WTC11 (cell line): Measurements from ENCODE around the gene PYY. TPM values are rescaled to one million over a fixed set of nuclear protein-coding genes. Genes with fewer than 3 reads are reported as not detected.
"Not testable (repeated sequence)": the region's sequence is repeated elsewhere in the genome, so short reads cannot be mapped to it uniquely, and the experiment has no call there.

Source experiments
- ATAC-seq: fragments of 200-7000 bp; cut with Tn5 transposase; 2 replicates; pipeline ENCODE4 v1.10.0; 2021; ENCODE audit warnings: mild to moderate bottlenecking, moderate library complexity
- CTCF ChIA-PET: fragments of 300-600 bp; sonication (Branson Sonifier 250); formaldehyde crosslinking; loops from one replicate; lab custom pipeline; 2021; ENCODE audit warnings: antibody characterized with exemption; lab: Charles Lee
- POLR2A ChIA-PET: fragments of 350-600 bp; sonication (Branson Sonifier 250); formaldehyde crosslinking; loops from one replicate; lab custom pipeline; 2021; ENCODE audit warnings: antibody characterized with exemption; lab: Charles Lee
- DNase-seq: peaks from one replicate; pipeline ENCODE4 v3.0.0; 2021; ENCODE audit warnings: low spot score
- H3K27ac Mint-ChIP-seq: 2 replicates; pipeline ENCODE4 v1.8.0; 2021; ENCODE audit warnings: mixed read lengths
- H3K27me3 Mint-ChIP-seq: 2 replicates; pipeline ENCODE4 v1.8.0; 2021; ENCODE audit warnings: low read depth, mild to moderate bottlenecking, moderate library complexity, mixed read lengths
- H3K36me3 Mint-ChIP-seq: 2 replicates; pipeline ENCODE4 v1.8.0; 2021; ENCODE audit warnings: mixed read lengths
- H3K4me1 Mint-ChIP-seq: 2 replicates; pipeline ENCODE4 v1.8.0; 2022; ENCODE audit warnings: mixed read lengths
- H3K4me3 Mint-ChIP-seq: 2 replicates; pipeline ENCODE4 v1.8.0; 2021; ENCODE audit warnings: mild to moderate bottlenecking, moderate library complexity, mixed read lengths
- H3K9me3 Mint-ChIP-seq: 2 replicates; pipeline ENCODE4 v1.8.0; 2021; ENCODE audit warnings: mixed read lengths
- CTCF ChIP-seq: fragments of 200-600 bp; IDR thresholded peaks from 2 replicates; pipeline ENCODE4 v1.8.0; 2022; ENCODE audit warnings: antibody characterized with exemption
- E2F1 ChIP-seq: sonication (generic); formaldehyde crosslinking; IDR thresholded peaks from 2 replicates; pipeline ENCODE4 v1.8.0; 2022; ENCODE audit warnings: mild to moderate bottlenecking, missing genetic modification reagents
- NFE2L1 ChIP-seq: sonication (generic); formaldehyde crosslinking; IDR thresholded peaks from 2 replicates; pipeline ENCODE4 v1.8.1; 2023; ENCODE audit warnings: missing genetic modification reagents
- NFYB ChIP-seq: sonication (generic); formaldehyde crosslinking; conservative IDR thresholded peaks from 2 replicates; pipeline ENCODE4 v1.8.0; 2022; ENCODE audit warnings: low read depth, missing genetic modification reagents
- PRRX2 ChIP-seq: fragments of 250-450 bp; sonication (Bioruptor Pico); IDR thresholded peaks from 2 replicates; pipeline ENCODE4 v1.8.0; 2021; ENCODE audit warnings: mild to moderate bottlenecking
- USF2 ChIP-seq: sonication (generic); formaldehyde crosslinking; IDR thresholded peaks from 2 replicates; pipeline ENCODE4 v1.8.1; 2023; ENCODE audit warnings: mild to moderate bottlenecking, missing genetic modification reagents, moderate library complexity
- ZNF121 ChIP-seq: sonication (generic); formaldehyde crosslinking; IDR thresholded peaks from 2 replicates; pipeline ENCODE4 v1.8.0; 2023; ENCODE audit warnings: missing genetic modification reagents
- total RNA-seq: library from RNA; stranded (reverse); gene quantifications from 3 replicates; pipeline ENCODE4 v1.2.3, GENCODE V29; 2021

The PYY gene
- total RNA-seq, 1 experiment from 2014 or later = 0.72 TPM

- Mint-ChIP-seq H3K36me3 (no peaks in the 10 kb centered on the region), H3K4me1 (no peaks in the 10 kb centered on the region), H3K9me3 (no peaks in the 10 kb centered on the region), H3K27ac (no peak overlapping the region), H3K4me3 (no peak overlapping the region), H3K27me3 (peaks cover 7% of the 10 kb centered on the region)
- TF ChIP-seq NFE2L1 (no peak), PRRX2 (CRISPR knock-in tag) (no peak), USF2 (CRISPR knock-in tag) (no peak)
- DNase-seq (no peak), ATAC-seq (no peak)
- ChIA-PET POLR2A (no interaction called here), CTCF (interaction anchor here (0.6 kb wide), 2 partner anchors 34 to 283 kb away, joined by 3 to 4 read pairs; no protein-coding TSS in a partner anchor)
Observed at GRCh38 chr17:43976963-43977837, 23.5 kb upstream of the PYY start.

GRCh38 chr17:43975898-43976297, 22.2 kb upstream of the PYY start:
- ATAC-seq (no peak), DNase-seq (no peak)
- H3K4me3 Mint-ChIP-seq = no peak overlapping the region
- no peaks in the 10 kb centered on the region for H3K4me1 Mint-ChIP-seq
- TF ChIP-seq E2F1 (CRISPR knock-in tag) (no peak), CTCF (no peak), NFYB (no peak)
- POLR2A ChIA-PET = no interaction called here
- no peaks in the 10 kb centered on the region for H3K9me3 Mint-ChIP-seq
- CTCF ChIA-PET = interaction anchor here (2.5 to 2.9 kb wide), 2 partner anchors 8 to 32 kb away, joined by 13 to 14 read pairs; no protein-coding TSS in a partner anchor
- H3K27me3 Mint-ChIP-seq = no peaks in the 10 kb centered on the region; the same call in 1 of the 2 replicates
- H3K27ac Mint-ChIP-seq = no peak overlapping the region
- no peaks in the 10 kb centered on the region for H3K36me3 Mint-ChIP-seq

GRCh38 chr17:43974382-43975266, 20.9 kb upstream of the PYY start:
- POLR2A ChIA-PET = interaction anchor here (0.6 kb wide), 1 partner anchor 70 kb away, joined by 3 read pairs; no protein-coding TSS in a partner anchor
- ATAC-seq = no peak
- no peak for DNase-seq
- Mint-ChIP-seq H3K4me3 (no peak overlapping the region), H3K36me3 (no peaks in the 10 kb centered on the region), H3K27ac (no peak overlapping the region), H3K4me1 (no peaks in the 10 kb centered on the region), H3K9me3 (no peaks in the 10 kb centered on the region), H3K27me3 (no peaks in the 10 kb centered on the region; the same call in 1 of the 2 replicates)
- CTCF ChIA-PET = interaction anchor here (0.6 to 2.9 kb wide), 6 partner anchors 9 to 64 kb away, joined by 3 to 14 read pairs (median 3); no protein-coding TSS in a partner anchor
- TF ChIP-seq PRRX2 (CRISPR knock-in tag) (no peak), ZNF121 (CRISPR knock-in tag) (no peak)

GRCh38 chr17:43972444-43973212, 18.9 kb upstream of the PYY start:
- H3K36me3 Mint-ChIP-seq, H3K4me3 Mint-ChIP-seq, H3K4me1 Mint-ChIP-seq, ATAC-seq, H3K27me3 Mint-ChIP-seq, POLR2A ChIA-PET, H3K9me3 Mint-ChIP-seq, DNase-seq, H3K27ac Mint-ChIP-seq: not testable (repeated sequence)
- CTCF ChIA-PET = interaction anchor here (1.5 to 4.4 kb wide), 3 partner anchors 11 to 29 kb away, joined by 7 to 15 read pairs (median 13); no protein-coding TSS in a partner anchor

- POLR2A ChIA-PET, H3K4me1 Mint-ChIP-seq, DNase-seq, H3K4me3 Mint-ChIP-seq, H3K27ac Mint-ChIP-seq, H3K9me3 Mint-ChIP-seq, H3K36me3 Mint-ChIP-seq, ATAC-seq, H3K27me3 Mint-ChIP-seq: not testable (repeated sequence)
- CTCF ChIA-PET = interaction anchor here (1.5 to 4.4 kb wide), 2 partner anchors 12 to 28 kb away, joined by 7 to 15 read pairs; no protein-coding TSS in a partner anchor
Observed at GRCh38 chr17:43971436-43971835, 17.7 kb upstream of the PYY start.
